ENCODE measurements around the gene ERN1.

Gene ERN1

DNA sequence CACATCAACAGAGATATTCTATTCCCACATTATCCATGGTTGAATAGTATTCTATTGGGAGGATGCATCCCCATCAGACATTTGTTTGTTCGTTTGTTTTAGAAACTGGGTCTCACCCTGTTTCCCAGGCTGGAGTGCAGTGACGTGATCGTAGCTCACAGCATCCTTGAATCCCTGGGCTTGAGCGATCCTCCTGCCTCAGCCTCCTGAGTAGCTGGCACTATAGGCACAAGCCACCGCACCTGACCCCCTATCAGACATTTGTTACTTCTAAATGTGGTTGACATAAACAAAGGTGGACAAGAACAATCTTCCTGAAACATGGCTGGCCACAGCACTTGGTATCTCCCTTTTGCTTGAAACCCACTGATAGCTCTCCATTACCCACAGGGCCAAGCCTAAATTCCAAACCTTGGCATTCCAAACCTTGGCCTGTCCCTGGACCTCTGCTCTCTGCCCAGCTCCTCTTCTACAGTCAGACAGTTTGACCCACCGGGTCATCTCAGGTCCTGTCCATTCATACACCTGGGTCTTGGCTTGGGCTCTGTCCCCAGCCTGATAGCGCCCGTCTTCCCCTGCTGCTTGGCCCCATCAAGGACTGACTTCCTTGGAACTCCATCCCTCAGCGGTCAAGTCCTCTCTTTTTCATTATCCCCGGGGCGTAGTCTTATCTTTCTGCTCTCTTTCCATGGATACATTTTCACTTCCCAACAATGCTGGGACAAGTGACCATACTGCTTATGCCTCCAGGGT, 133.3 kb downstream of the ERN1 start:
- H3K4me3 ChIP-seq (ENCODE audit: low read length) = no peak overlapping the region
- H3K9ac ChIP-seq (ENCODE audit: low read length) = no peak overlapping the region
- no peaks in the 10 kb centered on the region for H3K36me3 ChIP-seq (ENCODE audit: control insufficient read depth, insufficient read depth, low read length, severe bottlenecking)
- no peak for DNase-seq (ENCODE audit: low read depth)
- peaks cover 6% of the 10 kb centered on the region for H3K4me1 ChIP-seq (ENCODE audit: control insufficient read depth, insufficient read depth, low read length)
- peaks cover 62% of the 10 kb centered on the region for H3K27me3 ChIP-seq (replicated peaks; ENCODE audit: control insufficient read depth, insufficient read depth, low read length)
- no peaks in the 10 kb centered on the region for H3K9me3 ChIP-seq (ENCODE audit: control insufficient read depth, low read length)

- Histone ChIP-seq H3K27me3 (replicated peaks; ENCODE audit: control insufficient read depth, insufficient read depth, low read length) (peaks cover 67% of the 10 kb centered on the region), H3K4me1 (ENCODE audit: control insufficient read depth, insufficient read depth, low read length) (peaks cover 6% of the 10 kb centered on the region), H3K9ac (ENCODE audit: low read length) (no peak overlapping the region), H3K9me3 (ENCODE audit: control insufficient read depth, low read length) (no peaks in the 10 kb centered on the region), H3K36me3 (ENCODE audit: control insufficient read depth, insufficient read depth, low read length, severe bottlenecking) (no peaks in the 10 kb centered on the region), H3K4me3 (ENCODE audit: low read length) (no peak overlapping the region)
- no peak for DNase-seq (ENCODE audit: low read depth)
These were observed 134.3 kb downstream of the ERN1 start for GRCh38 chr17:63995626-63996025.

- H3K27me3 ChIP-seq (replicated peaks; ENCODE audit: control insufficient read depth, insufficient read depth, low read length) = peaks cover 76% of the 10 kb centered on the region
- no peaks in the 10 kb centered on the region for H3K9me3 ChIP-seq (ENCODE audit: control insufficient read depth, low read length)
- DNase-seq (ENCODE audit: low read depth) = no peak
- H3K4me3 ChIP-seq (ENCODE audit: low read length) = no peak overlapping the region
- peaks cover 6% of the 10 kb centered on the region for H3K4me1 ChIP-seq (ENCODE audit: control insufficient read depth, insufficient read depth, low read length)
- H3K36me3 ChIP-seq (ENCODE audit: control insufficient read depth, insufficient read depth, low read length, severe bottlenecking) = no peaks in the 10 kb centered on the region
- no peak overlapping the region for H3K9ac ChIP-seq (ENCODE audit: low read length)
These were observed 136.5 kb downstream of the ERN1 start for GRCh38 chr17:63993368-63993985.

DNA sequence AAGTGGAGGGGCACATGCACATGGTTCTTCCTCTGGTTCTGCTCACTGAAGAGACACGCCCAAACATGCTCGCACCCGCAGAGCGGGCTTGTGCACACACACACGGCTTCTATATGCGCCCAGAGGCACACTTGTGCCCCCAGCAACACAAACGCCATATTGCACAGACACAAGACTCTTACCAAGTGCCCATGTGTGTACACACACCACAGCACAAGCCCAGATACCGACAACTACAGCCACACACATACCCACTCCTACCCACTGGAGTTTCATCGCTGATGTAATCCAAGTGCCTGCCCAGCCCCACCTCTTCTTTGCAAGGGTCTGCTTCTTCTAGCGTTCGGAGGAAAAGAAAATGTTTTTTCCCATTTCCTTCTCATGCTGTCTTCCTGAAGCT, 138.3 kb downstream of the ERN1 start:
- peaks cover 59% of the 10 kb centered on the region for H3K27me3 ChIP-seq (replicated peaks; ENCODE audit: control insufficient read depth, insufficient read depth, low read length)
- no peak for DNase-seq (ENCODE audit: low read depth)

DNA sequence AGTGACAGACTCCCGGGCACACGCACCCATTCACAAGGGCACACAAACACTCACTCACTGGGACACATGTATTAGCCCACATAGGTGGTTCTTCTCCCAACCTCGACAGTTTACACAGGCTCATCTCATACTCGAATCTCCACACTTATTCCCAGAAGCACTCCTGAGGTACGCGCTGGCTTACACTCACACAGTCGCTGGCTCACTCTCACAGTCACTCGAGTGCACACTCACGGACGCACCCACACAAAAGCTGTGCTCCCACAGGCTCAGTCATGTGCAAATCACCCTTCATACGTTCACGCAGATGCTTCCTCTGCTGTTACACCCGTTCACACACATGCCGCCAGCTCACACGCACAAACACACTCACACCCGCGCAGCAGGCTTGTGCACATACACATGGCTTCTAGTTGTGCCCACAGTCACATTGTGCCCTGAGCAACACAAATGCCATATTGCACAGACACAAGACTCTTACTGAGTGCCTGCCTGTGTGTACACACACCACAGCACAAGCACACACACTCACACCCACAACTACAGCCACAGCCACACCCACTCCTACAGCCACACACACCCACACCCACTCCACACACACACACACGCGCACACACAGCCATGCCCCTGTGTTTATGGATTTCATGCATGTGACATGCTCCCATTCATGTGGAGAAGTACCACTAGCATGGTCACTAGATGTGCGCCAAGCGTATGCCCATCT, 140.2 kb downstream of the ERN1 start:
- Histone ChIP-seq H3K9ac (ENCODE audit: low read length) (no peak overlapping the region), H3K36me3 (ENCODE audit: control insufficient read depth, insufficient read depth, low read length, severe bottlenecking) (no peaks in the 10 kb centered on the region), H3K9me3 (ENCODE audit: control insufficient read depth, low read length) (no peaks in the 10 kb centered on the region), H3K4me3 (ENCODE audit: low read length) (no peak overlapping the region), H3K4me1 (ENCODE audit: control insufficient read depth, insufficient read depth, low read length) (peaks cover 11% of the 10 kb centered on the region), H3K27me3 (replicated peaks; ENCODE audit: control insufficient read depth, insufficient read depth, low read length) (peaks cover 44% of the 10 kb centered on the region)
- no peak for DNase-seq (ENCODE audit: low read depth)

More for the DNA sequence above, 138.3 kb downstream of the ERN1 start:
- Histone ChIP-seq H3K4me3 (ENCODE audit: low read length) (no peak overlapping the region), H3K4me1 (ENCODE audit: control insufficient read depth, insufficient read depth, low read length) (no peaks in the 10 kb centered on the region), H3K9ac (ENCODE audit: low read length) (no peak overlapping the region), H3K9me3 (ENCODE audit: control insufficient read depth, low read length) (no peaks in the 10 kb centered on the region), H3K36me3 (ENCODE audit: control insufficient read depth, insufficient read depth, low read length, severe bottlenecking) (no peaks in the 10 kb centered on the region)

All from adipocyte (in vitro differentiated cells).